WI38 (cell line): Measurements from ENCODE around the gene ETF1.

Experiments
- H3K4me3 ChIP-seq: 2 replicates; pipeline ENCODE4 v1.5.1; 2011; ENCODE audit warnings: low read depth, mild to moderate bottlenecking, control low read depth, low read length
- CTCF ChIP-seq: IDR thresholded peaks from 2 replicates; pipeline ENCODE4 v1.5.1; 2012; ENCODE audit warnings: low read depth, mild to moderate bottlenecking, control low read depth, low read length

The ETF1 gene

GRCh38 chr5:138570871-138571270 lies 27.8 kb upstream of the ETF1 start:
- H3K4me3 ChIP-seq: no peak overlapping the region
- TF ChIP-seq CTCF: no peak

GRCh38 chr5:138569782-138570181 lies 26.7 kb upstream of the ETF1 start:
- TF ChIP-seq CTCF: no peak
- no peak overlapping the region for H3K4me3 ChIP-seq

DNA sequence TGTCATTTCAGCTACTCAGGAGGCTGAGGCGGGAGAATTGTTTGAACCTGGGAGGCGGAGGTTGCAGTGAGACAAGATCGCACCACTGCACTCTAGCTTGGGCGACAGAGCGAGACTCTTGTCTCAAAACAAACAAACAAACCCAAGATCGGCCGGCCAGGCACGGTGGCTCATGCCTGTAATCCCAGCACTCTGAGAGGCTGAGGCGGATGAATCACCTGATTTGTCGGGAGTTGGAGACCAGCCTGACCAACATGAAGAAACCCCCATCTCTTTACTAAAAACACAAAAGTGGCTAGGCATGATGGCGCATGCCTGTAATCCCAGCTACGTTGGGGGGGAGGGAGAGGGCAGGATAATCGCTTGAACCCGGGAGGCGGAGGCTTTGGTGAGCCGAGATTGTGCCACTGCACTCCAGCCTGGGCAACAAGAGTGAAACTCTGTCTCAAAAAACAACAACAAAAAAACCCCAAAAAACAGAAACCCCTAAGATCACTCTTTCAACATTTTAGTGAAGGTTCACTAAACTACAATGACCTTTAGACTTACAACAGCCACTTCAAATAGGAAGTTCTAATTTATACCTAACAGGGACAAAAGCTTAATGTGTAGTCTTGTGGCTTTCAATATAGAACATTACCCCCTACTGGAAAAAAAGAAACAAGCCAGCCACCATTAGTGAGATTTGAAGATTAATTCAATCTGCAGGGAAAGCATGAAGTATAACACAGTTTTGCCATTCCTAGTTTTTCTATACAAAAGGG lies 25.2 kb upstream of the ETF1 start:
- H3K4me3 ChIP-seq: no peak overlapping the region
- no peak for TF ChIP-seq CTCF

- no peak overlapping the region for H3K4me3 ChIP-seq
- TF ChIP-seq CTCF: no peak
Observed at GRCh38 chr5:138566792-138567191, 23.8 kb upstream of the ETF1 start.

DNA sequence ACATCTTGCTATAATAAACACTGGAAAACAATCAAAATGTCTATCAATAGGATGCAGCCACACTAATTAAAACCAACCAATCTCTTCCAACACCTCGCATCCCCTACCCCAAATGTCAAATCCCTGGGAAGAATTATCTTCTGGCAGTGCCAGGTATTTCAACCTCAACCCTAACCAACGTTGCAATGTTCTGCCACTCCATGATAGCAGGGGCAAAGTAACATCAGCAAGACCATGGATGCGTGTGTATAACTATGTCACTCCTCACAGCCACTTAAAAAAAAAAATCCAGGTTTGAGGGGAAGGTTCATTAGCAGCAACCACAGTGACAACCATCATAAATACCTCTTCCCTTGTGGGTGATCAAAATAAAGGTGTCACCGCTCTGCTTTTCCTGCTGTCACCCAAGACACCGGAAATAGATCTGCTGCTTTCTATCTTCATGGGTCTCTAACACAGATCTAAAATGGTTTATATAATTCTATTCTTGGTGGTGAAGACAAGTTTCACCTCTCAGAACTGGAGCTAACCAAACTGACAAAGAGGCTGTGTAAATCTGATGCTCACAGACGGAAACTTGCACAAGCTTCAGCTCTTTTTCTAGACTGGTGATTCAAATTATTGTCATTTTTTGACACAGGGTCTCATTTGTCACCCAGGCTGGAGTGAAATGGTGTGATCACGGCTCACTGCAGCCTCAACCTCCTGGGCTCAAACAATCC lies 22.2 kb upstream of the ETF1 start:
- TF ChIP-seq CTCF: no peak
- H3K4me3 ChIP-seq: no peak overlapping the region

GRCh38 chr5:138564242-138564641 lies 21.2 kb upstream of the ETF1 start:
- no peak overlapping the region for H3K4me3 ChIP-seq
- TF ChIP-seq CTCF: no peak
